ENCODE results near the gene FAM222A.
A peak's percentile ranks its signal among the peaks of the same experiment; 100 is the strongest.

Gene FAM222A

GRCh38 chr12:109793411-109793810 is 79.8 kb downstream of the FAM222A start:
- TF ChIP-seq, protein P1, sequence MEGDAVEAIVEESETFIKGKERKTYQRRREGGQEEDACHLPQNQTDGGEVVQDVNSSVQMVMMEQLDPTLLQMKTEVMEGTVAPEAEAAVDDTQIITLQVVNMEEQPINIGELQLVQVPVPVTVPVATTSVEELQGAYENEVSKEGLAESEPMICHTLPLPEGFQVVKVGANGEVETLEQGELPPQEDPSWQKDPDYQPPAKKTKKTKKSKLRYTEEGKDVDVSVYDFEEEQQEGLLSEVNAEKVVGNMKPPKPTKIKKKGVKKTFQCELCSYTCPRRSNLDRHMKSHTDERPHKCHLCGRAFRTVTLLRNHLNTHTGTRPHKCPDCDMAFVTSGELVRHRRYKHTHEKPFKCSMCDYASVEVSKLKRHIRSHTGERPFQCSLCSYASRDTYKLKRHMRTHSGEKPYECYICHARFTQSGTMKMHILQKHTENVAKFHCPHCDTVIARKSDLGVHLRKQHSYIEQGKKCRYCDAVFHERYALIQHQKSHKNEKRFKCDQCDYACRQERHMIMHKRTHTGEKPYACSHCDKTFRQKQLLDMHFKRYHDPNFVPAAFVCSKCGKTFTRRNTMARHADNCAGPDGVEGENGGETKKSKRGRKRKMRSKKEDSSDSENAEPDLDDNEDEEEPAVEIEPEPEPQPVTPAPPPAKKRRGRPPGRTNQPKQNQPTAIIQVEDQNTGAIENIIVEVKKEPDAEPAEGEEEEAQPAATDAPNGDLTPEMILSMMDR (IDR thresholded peaks at IDR 0.05; ENCODE audit: low read depth, low read length, missing control alignments), result no peak
- H3K4me3 ChIP-seq (ENCODE audit: low read depth, low read length), result no peak overlapping the region
- in situ Hi-C loops (cut with HindIII; ENCODE audit: low sequenced_read_pairs), result loop anchor here (25.0 kb wide), 1 partner anchor 256 kb away; no protein-coding TSS in a partner anchor
- no peak for DNase-seq (ENCODE audit: low read depth)

- H3K4me3 ChIP-seq (ENCODE audit: low read depth, low read length), result no peak overlapping the region
- TF ChIP-seq, protein P1 (IDR thresholded peaks at IDR 0.05; ENCODE audit: low read depth, low read length, missing control alignments), result no peak
- no peak for DNase-seq (ENCODE audit: low read depth)
- in situ Hi-C loops (cut with HindIII; ENCODE audit: low sequenced_read_pairs), result loop anchor here (25.0 kb wide), 1 partner anchor 257 kb away; no protein-coding TSS in a partner anchor
These were observed 80.3 kb downstream of the FAM222A start for GRCh38 chr12:109793826-109794501.

DNA sequence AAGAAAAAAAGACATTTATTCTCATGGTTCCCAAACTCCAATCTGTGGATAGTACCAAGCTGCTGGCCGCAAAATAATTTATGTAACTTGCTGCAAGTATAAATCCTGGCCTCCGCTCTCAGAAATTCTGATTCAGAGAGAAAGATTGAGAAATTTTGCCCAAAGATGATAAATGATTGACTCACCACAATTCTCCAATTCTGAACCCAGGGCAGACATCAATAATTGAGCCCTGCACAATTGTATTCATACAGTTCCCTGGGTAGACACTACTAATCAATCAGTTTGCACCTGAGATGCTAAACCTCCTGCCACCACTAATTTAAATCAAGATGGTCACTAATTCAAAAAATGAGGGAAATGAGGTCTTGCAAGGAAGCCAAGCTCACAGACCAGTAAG is 81.4 kb downstream of the FAM222A start:
- no peak overlapping the region for H3K4me3 ChIP-seq (ENCODE audit: low read depth, low read length)
- TF ChIP-seq, protein P1 (IDR thresholded peaks at IDR 0.05; ENCODE audit: low read depth, low read length, missing control alignments), result no peak
- DNase-seq (ENCODE audit: low read depth), result no peak
- in situ Hi-C loops (cut with HindIII; ENCODE audit: low sequenced_read_pairs), result loop anchor here (25.0 kb wide), 1 partner anchor 258 kb away; no protein-coding TSS in a partner anchor

DNA sequence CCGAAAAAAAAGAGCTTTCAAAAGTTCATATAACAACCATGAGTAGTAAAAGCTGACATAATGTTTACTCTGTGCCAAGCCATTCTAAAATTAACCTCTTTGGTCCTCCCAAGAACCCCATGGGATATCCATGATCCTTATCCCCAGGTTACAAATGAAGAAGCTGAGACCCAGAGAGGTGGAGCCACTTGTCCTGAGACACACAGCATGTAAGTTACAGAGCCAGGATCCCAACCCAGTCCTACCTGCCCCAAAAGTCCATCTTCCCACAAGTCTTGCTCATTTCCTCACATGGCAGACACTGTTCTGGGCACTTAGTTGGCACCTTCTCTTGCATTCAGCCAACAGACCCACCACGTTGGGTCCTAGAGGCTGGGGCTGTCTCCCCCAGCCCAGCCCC is 82.4 kb downstream of the FAM222A start:
- TF ChIP-seq, protein P1 (IDR thresholded peaks at IDR 0.05; ENCODE audit: low read depth, low read length, missing control alignments), result no peak
- DNase-seq (ENCODE audit: low read depth), result no peak
- H3K4me3 ChIP-seq (ENCODE audit: low read depth, low read length), result no peak overlapping the region
- in situ Hi-C loops (cut with HindIII; ENCODE audit: low sequenced_read_pairs), result loop anchor here (25.0 kb wide), 1 partner anchor 259 kb away; no protein-coding TSS in a partner anchor

- in situ Hi-C loops (cut with HindIII; ENCODE audit: low sequenced_read_pairs), result loop anchor here (25.0 kb wide), 1 partner anchor 261 kb away; no protein-coding TSS in a partner anchor
- H3K4me3 ChIP-seq (ENCODE audit: low read depth, low read length), result no peak overlapping the region
- DNase-seq (ENCODE audit: low read depth), result no peak
- TF ChIP-seq, protein P1 (IDR thresholded peaks at IDR 0.05; ENCODE audit: low read depth, low read length, missing control alignments), result peak; percentile 33
These were observed 84.5 kb downstream of the FAM222A start for GRCh38 chr12:109797905-109798669.

DNA sequence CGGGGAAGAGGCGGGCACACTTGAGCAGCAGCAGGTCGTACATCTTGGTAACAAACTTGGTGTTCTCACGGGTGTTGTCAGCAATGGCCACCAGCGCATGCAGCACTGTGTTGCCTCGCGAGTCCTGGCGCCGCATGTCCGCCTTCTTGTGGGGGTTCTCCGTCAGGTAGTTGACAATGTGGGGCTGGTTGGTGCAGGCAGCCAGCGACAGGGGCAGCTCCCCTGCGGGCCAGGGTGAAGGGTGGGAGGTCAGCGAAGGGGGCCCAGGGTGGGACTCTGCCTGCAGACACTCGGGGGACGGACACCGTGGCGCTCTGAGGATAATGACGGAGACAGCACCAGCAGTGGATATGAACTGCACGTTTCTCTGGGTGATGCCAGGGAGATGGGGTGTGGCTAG is 85.1 kb downstream of the FAM222A start:
- TF ChIP-seq, protein P1 (IDR thresholded peaks at IDR 0.05; ENCODE audit: low read depth, low read length, missing control alignments), result no peak
- no peak for DNase-seq (ENCODE audit: low read depth)
- no peak overlapping the region for H3K4me3 ChIP-seq (ENCODE audit: low read depth, low read length)
- in situ Hi-C loops (cut with HindIII; ENCODE audit: low sequenced_read_pairs), result loop anchor here (25.0 kb wide), 1 partner anchor 261 kb away; no protein-coding TSS in a partner anchor
